RCC 7860 (cell line): ENCODE data around the gene OBP2A.
"Not testable (repeated sequence)": the region's sequence is repeated elsewhere in the genome, so short reads cannot be mapped to it uniquely, and the experiment has no call there.

Source experiments
- DNase-seq: peaks from one replicate; pipeline ENCODE4 v3.0.0-alpha.2; 2015; ENCODE audit warnings: low spot score
- FAIRE-seq: peaks from 2 replicates; lab custom pipeline; 2012; peaks lifted over from hg19 to GRCh38; lab: Jason Lieb, UNC

Gene OBP2A

GRCh38 chr9:135509458-135509857 is 36.5 kb upstream of the OBP2A start:
- FAIRE-seq (no peak), DNase-seq (no peak)

- no peak for FAIRE-seq
- no peak for DNase-seq
These were observed 33.7 kb upstream of the OBP2A start for GRCh38 chr9:135512241-135512603.

GRCh38 chr9:135512904-135513303 is 33.0 kb upstream of the OBP2A start:
- FAIRE-seq: no peak
- no peak for DNase-seq

- DNase-seq: no peak
- FAIRE-seq: no peak
These were observed 32.5 kb upstream of the OBP2A start for GRCh38 chr9:135513351-135513846.

- not testable (repeated sequence) for DNase-seq, FAIRE-seq
These were observed 32.0 kb upstream of the OBP2A start for GRCh38 chr9:135513906-135514305.

- FAIRE-seq: no peak
These were observed 31.4 kb upstream of the OBP2A start for GRCh38 chr9:135514342-135515082.

GRCh38 chr9:135515083-135515951 is 30.6 kb upstream of the OBP2A start:
- DNase-seq (no peak), FAIRE-seq (no peak)

More at GRCh38 chr9:135514342-135515082, 31.4 kb upstream of the OBP2A start:
- DNase-seq: no peak

GRCh38 chr9:135516132-135516860 is 29.6 kb upstream of the OBP2A start:
- FAIRE-seq: no peak
- DNase-seq: peak; percentile 27

- no peak for FAIRE-seq
- no peak for DNase-seq
These were observed 28.5 kb upstream of the OBP2A start for GRCh38 chr9:135517407-135517822.

- FAIRE-seq: no peak
- no peak for DNase-seq
These were observed 26.6 kb upstream of the OBP2A start for GRCh38 chr9:135519179-135519971.

- no peak for FAIRE-seq
- no peak for DNase-seq
These were observed 24.9 kb upstream of the OBP2A start, which contains the start of gene LCN1 for GRCh38 chr9:135520916-135521607. Gene LCN1, plus strand, starts transcription at chr9:135521440. Its CDS starts 58 bp downstream, at chr9:135521498.

GRCh38 chr9:135521608-135522095 is 24.3 kb upstream of the OBP2A start:
- FAIRE-seq: no peak
- DNase-seq: no peak

- no peak for DNase-seq
- no peak for FAIRE-seq
These were observed 23.6 kb upstream of the OBP2A start for GRCh38 chr9:135522137-135522877.

- DNase-seq: no peak
- FAIRE-seq: no peak
These were observed 23.0 kb upstream of the OBP2A start for GRCh38 chr9:135522931-135523330.

- FAIRE-seq (no peak), DNase-seq (no peak)
These were observed 22.3 kb upstream of the OBP2A start for GRCh38 chr9:135523521-135524129.

- no peak for FAIRE-seq
- DNase-seq: peak; percentile 62
These were observed 21.6 kb upstream of the OBP2A start for GRCh38 chr9:135524130-135524861.

GRCh38 chr9:135525241-135526088 is 20.5 kb upstream of the OBP2A start:
- FAIRE-seq: no peak
- DNase-seq: no peak
